GM12878 (cell line): ENCODE results near the gene NFKB2. TPM values are rescaled to one million over a fixed set of nuclear protein-coding genes. Genes with fewer than 3 reads are reported as not detected.
A peak's percentile ranks its signal among the peaks of the same experiment; 100 is the strongest.

ENCODE experiments used
- EED ChIP-seq: sonication (generic); IDR thresholded peaks from 2 replicates; pipeline ENCODE4 v1.6.1; 2016; ENCODE audit warnings: antibody characterized with exemption, low read depth
- FOXK2 ChIP-seq: fragments of 450-650 bp; IDR thresholded peaks from 2 replicates; pipeline ENCODE4 v1.6.1; 2017; ENCODE audit warnings: mild to moderate bottlenecking, moderate library complexity
- FOXM1 ChIP-seq: IDR thresholded peaks from 2 replicates; pipeline ENCODE4 v1.6.1; 2012; ENCODE audit warnings: low read depth, mild to moderate bottlenecking, inconsistent platforms, low read length, moderate library complexity
- GABPA ChIP-seq: IDR thresholded peaks from 2 replicates; pipeline ENCODE4 v1.6.1; 2014; ENCODE audit warnings: antibody characterized with exemption, low read depth, mild to moderate bottlenecking, inconsistent platforms
- NFXL1 ChIP-seq: fragments of 450-650 bp; IDR thresholded peaks from 2 replicates; pipeline ENCODE4 v1.6.1; 2017; ENCODE audit warnings: antibody characterized with exemption, mild to moderate bottlenecking, borderline replicate concordance
- NFYB ChIP-seq: IDR thresholded peaks from 2 replicates; pipeline ENCODE4 v1.6.1; 2011; ENCODE audit warnings: low read depth, mild to moderate bottlenecking, low read length, improper control_type of control experiment, moderate library complexity; ENCODE audit not compliant: insufficient read depth
- RAD51 ChIP-seq: fragments of 450-650 bp; IDR thresholded peaks from 2 replicates; pipeline ENCODE4 v1.6.1; 2016; ENCODE audit warnings: moderate library complexity, mild to moderate bottlenecking, inconsistent platforms
- RBBP5 ChIP-seq: fragments of 200-600 bp; sonication (generic); conservative IDR thresholded peaks from 2 replicates; pipeline ENCODE4 v1.6.1; 2016
- SMAD1 ChIP-seq: fragments of 450-650 bp; IDR thresholded peaks from 2 replicates; pipeline ENCODE4 v1.6.1; 2018; ENCODE audit warnings: mild to moderate bottlenecking, low read depth; ENCODE audit not compliant: partially characterized antibody
- SP1 ChIP-seq: IDR thresholded peaks from one replicate; pipeline ENCODE4 v1.6.1; 2011; ENCODE audit warnings: low read depth, low read length
- SREBF1 ChIP-seq: IDR thresholded peaks from 2 replicates; pipeline ENCODE4 v1.6.1; 2012; ENCODE audit warnings: mild to moderate bottlenecking, low read length
- SREBF2 ChIP-seq: IDR thresholded peaks from 2 replicates; pipeline ENCODE4 v1.6.1; 2012; ENCODE audit warnings: mild to moderate bottlenecking, low read length
- SUPT20H ChIP-seq: IDR thresholded peaks from 2 replicates; pipeline ENCODE4 v1.6.1; 2011; ENCODE audit warnings: low read depth, mild to moderate bottlenecking, low read length, moderate library complexity, borderline replicate concordance; ENCODE audit not compliant: control insufficient read depth
- TARDBP ChIP-seq: IDR thresholded peaks from 2 replicates; pipeline ENCODE4 v1.6.1; 2016; ENCODE audit warnings: borderline replicate concordance
- TBL1XR1 ChIP-seq: IDR thresholded peaks from 2 replicates; pipeline ENCODE4 v1.6.1; 2012; ENCODE audit warnings: low read depth, low read length, improper control_type of control experiment
- TCF7 ChIP-seq: IDR thresholded peaks from 2 replicates; pipeline ENCODE4 v1.6.1; 2014; ENCODE audit warnings: antibody characterized with exemption, borderline replicate concordance
- ZNF207 ChIP-seq: fragments of 450-650 bp; IDR thresholded peaks from 2 replicates; pipeline ENCODE4 v1.6.1; 2014; ENCODE audit warnings: antibody characterized with exemption, mild to moderate bottlenecking, borderline replicate concordance
- ZNF274 ChIP-seq: IDR thresholded peaks from one replicate; pipeline ENCODE4 v1.8.0; 2011; ENCODE audit not compliant: insufficient read length, insufficient read depth
- ZSCAN29 ChIP-seq: fragments of 450-650 bp; IDR thresholded peaks from 2 replicates; pipeline ENCODE4 v1.6.1; 2017; ENCODE audit warnings: mild to moderate bottlenecking, moderate library complexity
- polyA plus RNA-seq, 11 experiments: library from polyadenylated mRNA; depleted of rRNA in 4 of 11; unstranded in 6 of 11; stranded (reverse) in 5 of 11; fragments of >200 nt; fragmentation: Nextera tagmentation in 4 of 11; fragmentation: Illumina TruSeq in 1 of 11; extraction: Ambion mirVana in 4 of 11; extraction: Trizol in 1 of 11; gene quantifications; 1 replicate in 1 of 11; 2 replicates in 10 of 11; pipeline versions ENCODE4 v1.2.1 to v1.2.3, GENCODE V29; 2011 to 2016; ENCODE audit warnings: inconsistent platforms in 2 of 11, missing spikeins in 2 of 11, low read depth in 1 of 11
- total RNA-seq, 4 experiments: library from RNA; depleted of rRNA in 3 of 4; stranded (reverse); fragments of >200 nt in 3 of 4; fragmentation: Illumina TruSeq in 1 of 4; extraction: Trizol in 1 of 4; gene quantifications; 2 replicates each; pipeline versions ENCODE4 v1.2.1 to v1.2.3, GENCODE V29; 2013 to 2021
- TF ChIP-seq, protein P1 (sequence below): fragments of 450-650 bp; IDR thresholded peaks from 2 replicates; pipeline ENCODE4 v1.6.1; 2016; ENCODE audit warnings: mild to moderate bottlenecking
- TF ChIP-seq, protein P2 (sequence below): fragments of 450-650 bp; formaldehyde crosslinking; IDR thresholded peaks from 2 replicates; pipeline ENCODE4 v1.4.0; 2022; ENCODE audit warnings: mild to moderate bottlenecking, moderate library complexity
- TF ChIP-seq, protein P3 (sequence below): fragments of 450-650 bp; IDR thresholded peaks from 2 replicates; pipeline ENCODE4 v1.6.1; 2017; ENCODE audit warnings: borderline replicate concordance

NFKB2 gene
- total and polyA plus RNA-seq, 10 of the 15 experiments (the other 5 are each of a cell fraction or from before 2014, with no cell fraction given) = 0.56 to 144 (median 49.4) TPM

DNA sequence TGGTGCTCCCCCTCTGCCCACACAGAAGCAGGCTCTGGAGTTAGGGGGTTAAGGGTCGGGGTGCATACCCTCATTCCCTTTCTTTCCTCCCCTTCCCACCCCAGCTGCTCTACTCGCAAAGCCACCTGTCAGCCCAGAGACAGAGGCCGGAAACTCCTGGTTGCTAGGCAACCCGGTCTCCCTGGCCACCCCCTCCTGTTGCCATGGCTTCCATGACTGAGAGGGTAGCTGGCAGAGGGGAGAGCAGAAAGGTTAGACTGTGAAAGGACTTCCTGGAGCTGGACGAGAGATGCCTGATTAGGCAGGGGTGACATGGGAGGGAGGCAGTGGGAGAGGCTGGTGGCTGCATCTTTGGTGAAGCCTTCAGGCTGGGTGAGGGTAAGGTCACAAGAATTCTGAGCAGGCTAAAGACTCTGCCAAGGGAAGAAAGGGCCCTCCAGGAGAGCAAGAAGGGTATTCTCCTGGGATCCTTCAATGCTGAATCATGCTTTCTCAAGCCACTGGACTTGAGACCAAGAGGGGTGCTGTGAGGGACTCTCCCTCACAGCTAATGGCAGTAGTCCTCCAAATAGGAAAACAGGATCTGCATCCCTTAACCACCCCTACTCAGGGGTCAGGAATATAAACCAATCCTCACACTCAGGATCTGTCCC lies 17.7 kb downstream of the NFKB2 start (continued):
- TF ChIP-seq FOXK2 (no peak), GABPA (no peak), NFXL1 (no peak), FOXM1 (no peak), RBBP5 (no peak), TBL1XR1 (no peak), ZNF274 (no peak), RAD51 (no peak), SREBF1 (no peak), SMAD1 (no peak), ZNF207 (no peak), TARDBP (no peak), SREBF2 (no peak), NFYB (no peak), SP1 (no peak), EED (no peak), SUPT20H (no peak), ZSCAN29 (no peak), TCF7 (no peak)
- TF ChIP-seq, protein P1, sequence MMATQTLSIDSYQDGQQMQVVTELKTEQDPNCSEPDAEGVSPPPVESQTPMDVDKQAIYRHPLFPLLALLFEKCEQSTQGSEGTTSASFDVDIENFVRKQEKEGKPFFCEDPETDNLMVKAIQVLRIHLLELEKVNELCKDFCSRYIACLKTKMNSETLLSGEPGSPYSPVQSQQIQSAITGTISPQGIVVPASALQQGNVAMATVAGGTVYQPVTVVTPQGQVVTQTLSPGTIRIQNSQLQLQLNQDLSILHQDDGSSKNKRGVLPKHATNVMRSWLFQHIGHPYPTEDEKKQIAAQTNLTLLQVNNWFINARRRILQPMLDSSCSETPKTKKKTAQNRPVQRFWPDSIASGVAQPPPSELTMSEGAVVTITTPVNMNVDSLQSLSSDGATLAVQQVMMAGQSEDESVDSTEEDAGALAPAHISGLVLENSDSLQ = peak; percentile 50
- TF ChIP-seq, protein P2, sequence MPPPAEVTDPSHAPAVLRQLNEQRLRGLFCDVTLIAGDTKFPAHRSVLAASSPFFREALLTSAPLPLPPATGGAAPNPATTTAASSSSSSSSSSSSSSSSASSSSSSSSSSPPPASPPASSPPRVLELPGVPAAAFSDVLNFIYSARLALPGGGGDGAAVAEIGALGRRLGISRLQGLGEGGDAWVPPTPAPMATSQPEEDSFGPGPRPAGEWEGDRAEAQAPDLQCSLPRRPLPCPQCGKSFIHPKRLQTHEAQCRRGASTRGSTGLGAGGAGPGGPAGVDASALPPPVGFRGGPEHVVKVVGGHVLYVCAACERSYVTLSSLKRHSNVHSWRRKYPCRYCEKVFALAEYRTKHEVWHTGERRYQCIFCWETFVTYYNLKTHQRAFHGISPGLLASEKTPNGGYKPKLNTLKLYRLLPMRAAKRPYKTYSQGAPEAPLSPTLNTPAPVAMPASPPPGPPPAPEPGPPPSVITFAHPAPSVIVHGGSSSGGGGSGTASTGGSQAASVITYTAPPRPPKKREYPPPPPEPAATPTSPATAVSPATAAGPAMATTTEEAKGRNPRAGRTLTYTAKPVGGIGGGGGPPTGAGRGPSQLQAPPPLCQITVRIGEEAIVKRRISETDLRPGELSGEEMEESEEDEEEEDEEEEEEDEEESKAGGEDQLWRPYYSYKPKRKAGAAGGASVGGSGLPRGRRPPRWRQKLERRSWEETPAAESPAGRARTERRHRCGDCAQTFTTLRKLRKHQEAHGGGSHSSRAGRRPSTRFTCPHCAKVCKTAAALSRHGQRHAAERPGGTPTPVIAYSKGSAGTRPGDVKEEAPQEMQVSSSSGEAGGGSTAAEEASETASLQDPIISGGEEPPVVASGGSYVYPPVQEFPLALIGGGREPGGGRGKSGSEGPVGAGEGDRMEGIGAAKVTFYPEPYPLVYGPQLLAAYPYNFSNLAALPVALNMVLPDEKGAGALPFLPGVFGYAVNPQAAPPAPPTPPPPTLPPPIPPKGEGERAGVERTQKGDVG (CRISPR knock-in tag) = no peak
- TF ChIP-seq, protein P3, sequence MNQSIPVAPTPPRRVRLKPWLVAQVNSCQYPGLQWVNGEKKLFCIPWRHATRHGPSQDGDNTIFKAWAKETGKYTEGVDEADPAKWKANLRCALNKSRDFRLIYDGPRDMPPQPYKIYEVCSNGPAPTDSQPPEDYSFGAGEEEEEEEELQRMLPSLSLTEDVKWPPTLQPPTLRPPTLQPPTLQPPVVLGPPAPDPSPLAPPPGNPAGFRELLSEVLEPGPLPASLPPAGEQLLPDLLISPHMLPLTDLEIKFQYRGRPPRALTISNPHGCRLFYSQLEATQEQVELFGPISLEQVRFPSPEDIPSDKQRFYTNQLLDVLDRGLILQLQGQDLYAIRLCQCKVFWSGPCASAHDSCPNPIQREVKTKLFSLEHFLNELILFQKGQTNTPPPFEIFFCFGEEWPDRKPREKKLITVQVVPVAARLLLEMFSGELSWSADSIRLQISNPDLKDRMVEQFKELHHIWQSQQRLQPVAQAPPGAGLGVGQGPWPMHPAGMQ = no peak
